GM23338 (cell line): ENCODE results near the gene MMAB. TPM values are rescaled to one million over a fixed set of nuclear protein-coding genes. Genes with fewer than 3 reads are reported as not detected.

Experiments
- ATAC-seq: fragments of 200-7000 bp; cut with Tn5 transposase; 3 replicates; pipeline ENCODE4 v1.9.1; 2020
- DNase-seq: peaks from one replicate; pipeline ENCODE4 v3.0.0-alpha.2; 2015; ENCODE audit warnings: low spot score
- H2AFZ ChIP-seq: fragments of 200-600 bp; sonication (generic); 2 replicates; pipeline ENCODE4 v1.8.0; 2016; ENCODE audit warnings: antibody characterized with exemption, mild to moderate bottlenecking, moderate library complexity
- H3F3A ChIP-seq: fragments of 200-600 bp; sonication (generic); replicated peaks from 2 replicates; pipeline ENCODE4 v1.8.0; 2017; ENCODE audit warnings: antibody characterized with exemption, mixed run types, low read depth
- H3K27ac ChIP-seq: fragments of 200-600 bp; sonication (generic); 2 replicates; pipeline ENCODE4 v1.6.1; 2016; ENCODE audit warnings: low read depth
- H3K27me3 ChIP-seq: fragments of 200-600 bp; sonication (generic); 2 replicates; pipeline ENCODE4 v1.8.0; 2016; ENCODE audit warnings: mild to moderate bottlenecking, mixed run types, moderate library complexity; ENCODE audit not compliant: insufficient read depth
- H3K36me3 ChIP-seq: fragments of 200-600 bp; sonication (generic); 2 replicates; pipeline ENCODE4 v1.8.0; 2016; ENCODE audit warnings: mild to moderate bottlenecking; ENCODE audit not compliant: insufficient read depth
- H3K4me1 ChIP-seq: fragments of 200-600 bp; sonication (generic); 2 replicates; pipeline ENCODE4 v1.8.0; 2016; ENCODE audit warnings: mild to moderate bottlenecking, moderate library complexity; ENCODE audit not compliant: insufficient read depth
- H3K4me2 ChIP-seq: fragments of 200-600 bp; sonication (generic); 2 replicates; pipeline ENCODE4 v1.7.1; 2017; ENCODE audit warnings: mixed run types
- H3K4me3 ChIP-seq: fragments of 200-600 bp; sonication (generic); 2 replicates; pipeline ENCODE4 v1.6.1; 2016; ENCODE audit warnings: mixed run types
- H3K79me2 ChIP-seq: fragments of 200-600 bp; sonication (generic); replicated peaks from 2 replicates; pipeline ENCODE4 v1.8.0; 2017; ENCODE audit warnings: mild to moderate bottlenecking; ENCODE audit not compliant: insufficient read depth
- H3K9me2 ChIP-seq: fragments of 200-600 bp; sonication (generic); 2 replicates; pipeline ENCODE4 v1.8.0; 2017; ENCODE audit not compliant: insufficient read depth
- H4K20me1 ChIP-seq: fragments of 200-600 bp; sonication (generic); replicated peaks from 2 replicates; pipeline ENCODE4 v1.8.0; 2017; ENCODE audit warnings: mild to moderate bottlenecking; ENCODE audit not compliant: insufficient read depth
- H3K27ac Mint-ChIP-seq: 2 replicates; pipeline ENCODE4 v1.8.0; 2020; ENCODE audit warnings: inconsistent platforms, mild to moderate bottlenecking, moderate library complexity, mixed read lengths
- H3K27me3 Mint-ChIP-seq: 3 replicates; pipeline ENCODE4 v1.8.0; 2022; ENCODE audit warnings: low read depth, mild to moderate bottlenecking, moderate library complexity, mixed read lengths, inconsistent platforms; ENCODE audit not compliant: insufficient read depth, poor library complexity
- H3K36me3 Mint-ChIP-seq: 3 replicates; pipeline ENCODE4 v1.8.0; 2021; ENCODE audit warnings: low read depth, mild to moderate bottlenecking, inconsistent platforms, moderate library complexity, mixed read lengths
- H3K4me1 Mint-ChIP-seq: 3 replicates; pipeline ENCODE4 v1.8.0; 2020; ENCODE audit warnings: mild to moderate bottlenecking, inconsistent platforms, mixed read lengths
- H3K4me3 Mint-ChIP-seq: 3 replicates; pipeline ENCODE4 v1.8.0; 2021; ENCODE audit warnings: moderate library complexity, mild to moderate bottlenecking, inconsistent platforms, mixed read lengths
- H3K9me3 Mint-ChIP-seq: 3 replicates; pipeline ENCODE4 v1.8.0; 2020; ENCODE audit warnings: moderate library complexity, mild to moderate bottlenecking, inconsistent platforms, mixed read lengths
- CREB1 ChIP-seq: fragments of 250-450 bp; sonication (Bioruptor Pico); IDR thresholded peaks from 2 replicates; pipeline ENCODE4 v1.5.0; 2020; ENCODE audit warnings: low read depth, mild to moderate bottlenecking, moderate library complexity
- CTCF ChIP-seq, 2 experiments: fragments of 200-600 bp in 1 of 2; sonication (generic) in 1 of 2; conservative IDR thresholded peaks; 2 replicates each; pipeline versions ENCODE4 v1.5.1 to v1.6.1; 2016 to 2017; ENCODE audit warnings: antibody characterized with exemption in 2 of 2, low read depth in 2 of 2, mild to moderate bottlenecking in 2 of 2, moderate library complexity in 1 of 2
- EZH2 ChIP-seq: fragments of 200-600 bp; sonication (generic); IDR thresholded peaks from one replicate; pipeline ENCODE4 v1.8.0; 2017; ENCODE audit warnings: antibody characterized with exemption, mild to moderate bottlenecking, low read depth; ENCODE audit not compliant: unreplicated experiment
- JUNB ChIP-seq: IDR thresholded peaks from one replicate; pipeline ENCODE4 v1.6.1; 2016; ENCODE audit warnings: antibody characterized with exemption; ENCODE audit not compliant: unreplicated experiment
- NANOG ChIP-seq: IDR thresholded peaks from 2 replicates; pipeline ENCODE4 v1.6.1; 2016; ENCODE audit warnings: antibody characterized with exemption, borderline replicate concordance
- POLR2AphosphoS5 ChIP-seq: IDR thresholded peaks from 2 replicates; pipeline ENCODE4 v1.6.1; 2016; ENCODE audit warnings: antibody characterized with exemption, low read depth
- STAT1 ChIP-seq: IDR thresholded peaks from one replicate; pipeline ENCODE4 v1.6.1; 2016; ENCODE audit warnings: antibody characterized with exemption; ENCODE audit not compliant: unreplicated experiment
- ZNF114 ChIP-seq: fragments of 250-450 bp; sonication (Bioruptor Pico); IDR thresholded peaks from 2 replicates; pipeline ENCODE4 v1.5.0; 2020; ENCODE audit warnings: mild to moderate bottlenecking, moderate library complexity
- ZNF331 ChIP-seq: fragments of 250-450 bp; sonication (Bioruptor Pico); IDR thresholded peaks from 2 replicates; pipeline ENCODE4 v1.5.0; 2020; ENCODE audit warnings: low read depth, mild to moderate bottlenecking, moderate library complexity
- polyA plus RNA-seq: library from polyadenylated mRNA; unstranded; fragments of >200 nt; fragmentation: Nextera tagmentation; extraction: Ambion mirVana; gene quantifications from 2 replicates; pipeline ENCODE4 v1.2.1, GENCODE V29; 2016
- total RNA-seq: library from RNA; depleted of rRNA; stranded (reverse); fragments of >200 nt; shearing (Covaris generic); gene quantifications from 2 replicates; pipeline ENCODE4 v1.2.3, GENCODE V29; 2014
- TF ChIP-seq, protein P1 (sequence below): IDR thresholded peaks from 2 replicates; pipeline ENCODE4 v1.6.1; 2016; ENCODE audit warnings: antibody characterized with exemption
- TF ChIP-seq, protein P2 (sequence below): fragments of 250-450 bp; sonication (Bioruptor Pico); IDR thresholded peaks from 2 replicates; pipeline ENCODE4 v1.5.0; 2020; ENCODE audit warnings: mild to moderate bottlenecking, moderate library complexity

The MMAB gene
- total and polyA plus RNA-seq, 2 experiments from 2014 or later: 24.7 to 38.5 TPM

GRCh38 chr12:109545826-109546225 lies 27.5 kb downstream of the MMAB start:
- Histone ChIP-seq H3K4me3 (no peak overlapping the region), H3K4me1 (no peaks in the 10 kb centered on the region), H3K79me2 (no peaks in the 10 kb centered on the region), H3F3A (no peaks in the 10 kb centered on the region), H3K9me2 (no peaks in the 10 kb centered on the region), H3K36me3 (no peaks in the 10 kb centered on the region), H3K27ac (no peak overlapping the region), H2AFZ (no peak overlapping the region), H4K20me1 (no peaks in the 10 kb centered on the region), H3K27me3 (no peaks in the 10 kb centered on the region), H3K4me2 (no peak overlapping the region)
- H3K27ac Mint-ChIP-seq: no peak overlapping the region
- DNase-seq (no peak), ATAC-seq (no peak)
- TF ChIP-seq ZNF331 (CRISPR knock-in tag): no peak
- no peak for TF ChIP-seq POLR2AphosphoS5
- no peak for TF ChIP-seq EZH2
- TF ChIP-seq CTCF (conservative IDR thresholded peaks at IDR 0.05; ENCODE audit: low read depth in 2 of 2): no peak
- TF ChIP-seq ZNF114 (CRISPR knock-in tag): no peak
- H3K4me1 Mint-ChIP-seq: no peaks in the 10 kb centered on the region; the same call in 2 of the 3 replicates
- no peaks in the 10 kb centered on the region for H3K36me3 Mint-ChIP-seq
- H3K27me3 Mint-ChIP-seq: peaks cover 13% of the 10 kb centered on the region
- no peaks in the 10 kb centered on the region for H3K9me3 Mint-ChIP-seq
- H3K4me3 Mint-ChIP-seq: no peak overlapping the region

DNA sequence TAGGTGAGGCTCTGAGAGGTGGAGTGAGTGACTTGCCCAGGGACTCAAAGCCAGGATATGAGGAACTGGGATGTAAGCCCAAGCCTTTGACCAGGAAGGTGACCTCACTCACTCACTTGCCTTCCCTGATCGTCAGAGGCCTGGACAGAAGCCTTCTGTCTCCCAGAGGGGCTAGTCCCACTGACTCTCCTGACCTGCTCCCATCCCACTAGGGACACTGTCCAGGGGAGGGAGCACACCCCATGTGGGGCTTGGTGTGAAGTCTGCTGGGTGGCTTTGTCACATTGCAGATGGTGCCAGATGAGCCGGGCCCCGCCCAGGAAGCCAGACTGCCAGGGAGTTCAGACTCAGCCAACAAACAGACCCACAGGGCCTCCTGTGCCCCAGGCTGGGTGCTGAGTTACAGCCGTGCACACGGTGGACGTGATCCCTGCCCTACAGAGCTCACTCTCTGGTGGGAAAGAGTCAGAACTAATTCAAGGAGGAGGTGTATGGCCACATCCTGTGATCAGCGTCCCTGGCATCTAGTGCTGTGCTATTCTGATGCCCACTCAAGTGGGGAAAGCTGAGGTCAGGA lies 28.3 kb downstream of the MMAB start:
- ATAC-seq (no peak), DNase-seq (no peak)
- H3F3A ChIP-seq: no peaks in the 10 kb centered on the region
- Mint-ChIP-seq H3K9me3 (no peaks in the 10 kb centered on the region), H3K36me3 (no peaks in the 10 kb centered on the region), H3K4me3 (no peak overlapping the region), H3K27me3 (peaks cover 14% of the 10 kb centered on the region), H3K27ac (no peak overlapping the region), H3K4me1 (no peaks in the 10 kb centered on the region; the same call in 2 of the 3 replicates)
- no peaks in the 10 kb centered on the region for H3K36me3 ChIP-seq
- H3K27ac ChIP-seq: no peak overlapping the region
- no peaks in the 10 kb centered on the region for H4K20me1 ChIP-seq
- no peak overlapping the region for H3K4me3 ChIP-seq
- H3K79me2 ChIP-seq: no peaks in the 10 kb centered on the region
- H3K4me2 ChIP-seq: no peak overlapping the region
- H3K9me2 ChIP-seq: no peaks in the 10 kb centered on the region
- no peak overlapping the region for H2AFZ ChIP-seq
- no peaks in the 10 kb centered on the region for H3K4me1 ChIP-seq
- no peaks in the 10 kb centered on the region for H3K27me3 ChIP-seq
- TF ChIP-seq ZNF331 (CRISPR knock-in tag) (no peak), ZNF114 (CRISPR knock-in tag) (no peak), STAT1 (no peak), JUNB (no peak), NANOG (no peak), POLR2AphosphoS5 (no peak), CREB1 (no peak)
- TF ChIP-seq, protein P1, sequence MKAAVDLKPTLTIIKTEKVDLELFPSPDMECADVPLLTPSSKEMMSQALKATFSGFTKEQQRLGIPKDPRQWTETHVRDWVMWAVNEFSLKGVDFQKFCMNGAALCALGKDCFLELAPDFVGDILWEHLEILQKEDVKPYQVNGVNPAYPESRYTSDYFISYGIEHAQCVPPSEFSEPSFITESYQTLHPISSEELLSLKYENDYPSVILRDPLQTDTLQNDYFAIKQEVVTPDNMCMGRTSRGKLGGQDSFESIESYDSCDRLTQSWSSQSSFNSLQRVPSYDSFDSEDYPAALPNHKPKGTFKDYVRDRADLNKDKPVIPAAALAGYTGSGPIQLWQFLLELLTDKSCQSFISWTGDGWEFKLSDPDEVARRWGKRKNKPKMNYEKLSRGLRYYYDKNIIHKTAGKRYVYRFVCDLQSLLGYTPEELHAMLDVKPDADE: no peak
- TF ChIP-seq, protein P2, sequence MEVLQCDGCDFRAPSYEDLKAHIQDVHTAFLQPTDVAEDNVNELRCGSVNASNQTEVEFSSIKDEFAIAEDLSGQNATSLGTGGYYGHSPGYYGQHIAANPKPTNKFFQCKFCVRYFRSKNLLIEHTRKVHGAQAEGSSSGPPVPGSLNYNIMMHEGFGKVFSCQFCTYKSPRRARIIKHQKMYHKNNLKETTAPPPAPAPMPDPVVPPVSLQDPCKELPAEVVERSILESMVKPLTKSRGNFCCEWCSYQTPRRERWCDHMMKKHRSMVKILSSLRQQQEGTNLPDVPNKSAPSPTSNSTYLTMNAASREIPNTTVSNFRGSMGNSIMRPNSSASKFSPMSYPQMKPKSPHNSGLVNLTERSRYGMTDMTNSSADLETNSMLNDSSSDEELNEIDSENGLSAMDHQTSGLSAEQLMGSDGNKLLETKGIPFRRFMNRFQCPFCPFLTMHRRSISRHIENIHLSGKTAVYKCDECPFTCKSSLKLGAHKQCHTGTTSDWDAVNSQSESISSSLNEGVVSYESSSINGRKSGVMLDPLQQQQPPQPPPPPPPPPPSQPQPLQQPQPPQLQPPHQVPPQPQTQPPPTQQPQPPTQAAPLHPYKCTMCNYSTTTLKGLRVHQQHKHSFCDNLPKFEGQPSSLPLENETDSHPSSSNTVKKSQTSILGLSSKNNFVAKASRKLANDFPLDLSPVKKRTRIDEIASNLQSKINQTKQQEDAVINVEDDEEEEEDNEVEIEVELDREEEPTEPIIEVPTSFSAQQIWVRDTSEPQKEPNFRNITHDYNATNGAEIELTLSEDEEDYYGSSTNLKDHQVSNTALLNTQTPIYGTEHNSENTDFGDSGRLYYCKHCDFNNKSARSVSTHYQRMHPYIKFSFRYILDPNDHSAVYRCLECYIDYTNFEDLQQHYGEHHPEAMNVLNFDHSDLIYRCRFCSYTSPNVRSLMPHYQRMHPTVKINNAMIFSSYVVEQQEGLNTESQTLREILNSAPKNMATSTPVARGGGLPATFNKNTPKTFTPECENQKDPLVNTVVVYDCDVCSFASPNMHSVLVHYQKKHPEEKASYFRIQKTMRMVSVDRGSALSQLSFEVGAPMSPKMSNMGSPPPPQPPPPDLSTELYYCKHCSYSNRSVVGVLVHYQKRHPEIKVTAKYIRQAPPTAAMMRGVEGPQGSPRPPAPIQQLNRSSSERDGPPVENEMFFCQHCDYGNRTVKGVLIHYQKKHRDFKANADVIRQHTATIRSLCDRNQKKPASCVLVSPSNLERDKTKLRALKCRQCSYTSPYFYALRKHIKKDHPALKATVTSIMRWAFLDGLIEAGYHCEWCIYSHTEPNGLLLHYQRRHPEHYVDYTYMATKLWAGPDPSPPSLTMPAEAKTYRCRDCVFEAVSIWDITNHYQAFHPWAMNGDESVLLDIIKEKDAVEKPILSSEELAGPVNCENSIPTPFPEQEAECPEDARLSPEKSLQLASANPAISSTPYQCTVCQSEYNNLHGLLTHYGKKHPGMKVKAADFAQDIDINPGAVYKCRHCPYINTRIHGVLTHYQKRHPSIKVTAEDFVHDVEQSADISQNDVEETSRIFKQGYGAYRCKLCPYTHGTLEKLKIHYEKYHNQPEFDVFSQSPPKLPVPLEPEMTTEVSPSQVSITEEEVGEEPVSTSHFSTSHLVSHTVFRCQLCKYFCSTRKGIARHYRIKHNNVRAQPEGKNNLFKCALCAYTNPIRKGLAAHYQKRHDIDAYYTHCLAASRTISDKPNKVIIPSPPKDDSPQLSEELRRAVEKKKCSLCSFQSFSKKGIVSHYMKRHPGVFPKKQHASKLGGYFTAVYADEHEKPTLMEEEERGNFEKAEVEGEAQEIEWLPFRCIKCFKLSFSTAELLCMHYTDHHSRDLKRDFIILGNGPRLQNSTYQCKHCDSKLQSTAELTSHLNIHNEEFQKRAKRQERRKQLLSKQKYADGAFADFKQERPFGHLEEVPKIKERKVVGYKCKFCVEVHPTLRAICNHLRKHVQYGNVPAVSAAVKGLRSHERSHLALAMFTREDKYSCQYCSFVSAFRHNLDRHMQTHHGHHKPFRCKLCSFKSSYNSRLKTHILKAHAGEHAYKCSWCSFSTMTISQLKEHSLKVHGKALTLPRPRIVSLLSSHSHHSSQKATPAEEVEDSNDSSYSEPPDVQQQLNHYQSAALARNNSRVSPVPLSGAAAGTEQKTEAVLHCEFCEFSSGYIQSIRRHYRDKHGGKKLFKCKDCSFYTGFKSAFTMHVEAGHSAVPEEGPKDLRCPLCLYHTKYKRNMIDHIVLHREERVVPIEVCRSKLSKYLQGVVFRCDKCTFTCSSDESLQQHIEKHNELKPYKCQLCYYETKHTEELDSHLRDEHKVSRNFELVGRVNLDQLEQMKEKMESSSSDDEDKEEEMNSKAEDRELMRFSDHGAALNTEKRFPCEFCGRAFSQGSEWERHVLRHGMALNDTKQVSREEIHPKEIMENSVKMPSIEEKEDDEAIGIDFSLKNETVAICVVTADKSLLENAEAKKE: no peak
